ENCODE results near the gene MSTN. TPM values are rescaled to one million over a fixed set of nuclear protein-coding genes. Genes with fewer than 3 reads are reported as not detected.

Gene MSTN
- total RNA-seq (2014; rRNA removed; shearing (Covaris generic)), result 0.11 and 0.51 TPM in 2 replicates
- polyA plus RNA-seq (2016; fragmentation: Nextera tagmentation; extraction: Ambion mirVana), result 0.09 and 0.16 TPM in 2 replicates

- H3K79me2 ChIP-seq (ENCODE audit: insufficient read depth), result no peaks in the 10 kb centered on the region
- no peaks in the 10 kb centered on the region for H3K9me3 ChIP-seq (ENCODE audit: low read depth)
- no peaks in the 10 kb centered on the region for H3K9me2 ChIP-seq (ENCODE audit: insufficient read depth)
- no peaks in the 10 kb centered on the region for H3F3A ChIP-seq (ENCODE audit: insufficient read depth)
- peak within 1 kb of the TSS; percentile 76 for H3K4me2 ChIP-seq (ENCODE audit: unreplicated experiment)
- H3K27ac ChIP-seq, result no peak within 1 kb of the TSS
- H3K27me3 ChIP-seq (replicated peaks; ENCODE audit: insufficient read depth), result no peaks in the 10 kb centered on the region
- H3K36me3 ChIP-seq (ENCODE audit: low read depth), result no peaks in the 10 kb centered on the region
- in situ Hi-C loops (cut with MboI), result no loop called here
- 35 to 38% methylated on average over 2 of the region's 2 CpGs for WGBS, 2 experiments (ENCODE audit: low coverage in 1 of 2, low lambda C conversion rate in 2 of 2, missing lambda C conversion rate in 2 of 2)
- H3K9ac ChIP-seq, result peak within 1 kb of the TSS; percentile 11
- TF ChIP-seq EZH2phosphoT487 (IDR thresholded peaks at IDR 0.05; ENCODE audit: insufficient read depth, low read depth) (no peak), EZH2 (IDR thresholded peaks at IDR 0.05; ENCODE audit: insufficient read depth, poor library complexity, severe bottlenecking) (no peak)
- H4K20me1 ChIP-seq (ENCODE audit: insufficient read depth), result no peaks in the 10 kb centered on the region
- no peaks in the 10 kb centered on the region for H3K4me1 ChIP-seq (ENCODE audit: insufficient read depth)
- DNase-seq, result no peak
- H2AFZ ChIP-seq, result peak within 1 kb of the TSS; percentile 84
- H3K4me3 ChIP-seq, result peak within 1 kb of the TSS; percentile 50
These were observed at the start of gene MSTN for GRCh38 chr2:190062601-190063000. TSS of gene MSTN (minus strand) at chr2:190062729. CDS start at chr2:190062596, 133 bp downstream.

- no peaks in the 10 kb centered on the region for H4K20me1 ChIP-seq (ENCODE audit: insufficient read depth)
- in situ Hi-C loops (cut with MboI), result no loop called here
- H2AFZ ChIP-seq, result no peak overlapping the region; the same call in 1 of the 2 replicates
These were observed 48.6 kb upstream of the MSTN start for GRCh38 chr2:190111166-190111565.

DNA sequence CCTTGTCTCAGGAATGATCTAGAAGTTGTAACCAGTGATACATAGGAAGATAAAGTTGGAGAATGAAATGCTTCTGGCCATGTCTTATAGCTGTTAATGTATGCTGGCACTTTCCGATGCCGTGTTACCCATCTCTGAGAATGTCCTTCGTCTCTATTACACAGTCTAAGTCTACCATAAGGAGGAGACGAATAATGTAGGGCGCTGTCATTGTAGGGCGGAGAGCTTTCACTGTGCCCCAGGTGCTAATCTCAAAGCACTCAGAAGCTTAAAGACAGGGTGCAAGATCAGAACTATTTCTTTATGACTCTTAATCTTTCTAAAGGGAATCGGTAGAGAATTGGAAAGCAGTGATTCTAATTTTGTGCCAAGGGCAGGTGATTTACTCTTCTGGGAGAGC lies 48.2 kb upstream of the MSTN start:
- Histone ChIP-seq H3K27me3 (replicated peaks; ENCODE audit: insufficient read depth) (no peaks in the 10 kb centered on the region), H3K4me2 (ENCODE audit: unreplicated experiment) (no peak overlapping the region), H3K9ac (no peak overlapping the region), H3K4me3 (no peak overlapping the region), H3K27ac (no peak overlapping the region), H4K20me1 (ENCODE audit: insufficient read depth) (no peaks in the 10 kb centered on the region), H3K4me1 (ENCODE audit: insufficient read depth) (peaks cover 5% of the 10 kb centered on the region; the same call in 1 of the 2 replicates), H3K79me2 (ENCODE audit: insufficient read depth) (no peaks in the 10 kb centered on the region), H3K36me3 (ENCODE audit: low read depth) (no peaks in the 10 kb centered on the region), H3K9me3 (ENCODE audit: low read depth) (no peaks in the 10 kb centered on the region), H3F3A (ENCODE audit: insufficient read depth) (peaks cover 3% of the 10 kb centered on the region; the same call in 1 of the 2 replicates), H3K9me2 (ENCODE audit: insufficient read depth) (no peaks in the 10 kb centered on the region), H2AFZ (no peak overlapping the region)
- in situ Hi-C loops (cut with MboI), result no loop called here
- 86 to 90% methylated on average over 7 of the region's 7 CpGs for WGBS, 2 experiments (ENCODE audit: low coverage in 1 of 2, low lambda C conversion rate in 2 of 2, missing lambda C conversion rate in 2 of 2)
- TF ChIP-seq EZH2phosphoT487 (IDR thresholded peaks at IDR 0.05; ENCODE audit: insufficient read depth, low read depth), result no peak
- DNase-seq, result no peak

More at GRCh38 chr2:190111166-190111565, 48.6 kb upstream of the MSTN start:
- no peaks in the 10 kb centered on the region for H3K79me2 ChIP-seq (ENCODE audit: insufficient read depth)
- H3K9ac ChIP-seq, result no peak overlapping the region
- TF ChIP-seq EZH2 (IDR thresholded peaks at IDR 0.05; ENCODE audit: insufficient read depth, poor library complexity, severe bottlenecking), result no peak
- TF ChIP-seq EZH2phosphoT487 (IDR thresholded peaks at IDR 0.05; ENCODE audit: insufficient read depth, low read depth), result no peak
- DNase-seq, result no peak
- no peaks in the 10 kb centered on the region for H3K36me3 ChIP-seq (ENCODE audit: low read depth)
- peaks cover 5% of the 10 kb centered on the region; the same call in 1 of the 2 replicates for H3K4me1 ChIP-seq (ENCODE audit: insufficient read depth)
- H3K9me3 ChIP-seq (ENCODE audit: low read depth), result no peaks in the 10 kb centered on the region
- no peak overlapping the region for H3K4me3 ChIP-seq
- H3K27me3 ChIP-seq (replicated peaks; ENCODE audit: insufficient read depth), result no peaks in the 10 kb centered on the region
- no peak overlapping the region for H3K27ac ChIP-seq
- peaks cover 3% of the 10 kb centered on the region; the same call in 1 of the 2 replicates for H3F3A ChIP-seq (ENCODE audit: insufficient read depth)
- H3K9me2 ChIP-seq (ENCODE audit: insufficient read depth), result no peaks in the 10 kb centered on the region
- WGBS, 2 experiments (ENCODE audit: low coverage in 1 of 2, low lambda C conversion rate in 2 of 2, missing lambda C conversion rate in 2 of 2), result 0 to 7% methylated on average over 1 of the region's 1 CpG
- no peak overlapping the region for H3K4me2 ChIP-seq (ENCODE audit: unreplicated experiment)

DNA sequence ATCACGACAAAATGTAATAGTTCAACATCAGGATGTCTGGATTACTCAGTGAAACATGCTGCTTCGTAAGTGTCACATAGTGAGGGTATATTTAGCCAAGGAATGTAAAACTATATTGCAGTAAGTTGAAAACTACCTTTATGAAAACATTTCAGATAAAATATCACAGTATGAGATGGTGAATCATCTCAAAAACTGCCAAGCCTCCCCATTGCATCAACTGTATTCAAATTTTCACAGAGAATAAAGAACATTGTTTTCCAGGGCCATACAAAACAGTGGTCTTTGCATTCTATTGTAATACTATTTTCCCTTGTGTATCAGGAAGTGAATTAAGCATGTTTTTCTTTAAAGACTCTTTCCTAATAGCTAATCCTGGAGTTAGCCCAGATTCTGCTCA lies 47.6 kb upstream of the MSTN start:
- Histone ChIP-seq H3K36me3 (ENCODE audit: low read depth) (no peaks in the 10 kb centered on the region), H3K4me2 (ENCODE audit: unreplicated experiment) (no peak overlapping the region), H3K4me1 (ENCODE audit: insufficient read depth) (peaks cover 5% of the 10 kb centered on the region; the same call in 1 of the 2 replicates), H3K27me3 (replicated peaks; ENCODE audit: insufficient read depth) (no peaks in the 10 kb centered on the region), H3K9me2 (ENCODE audit: insufficient read depth) (no peaks in the 10 kb centered on the region), H2AFZ (0 out of 2 replicates have a peak overlapping the region, but pooled peaks have one; percentile 20), H3F3A (ENCODE audit: insufficient read depth) (peaks cover 3% of the 10 kb centered on the region; the same call in 1 of the 2 replicates), H3K79me2 (ENCODE audit: insufficient read depth) (no peaks in the 10 kb centered on the region), H3K4me3 (no peak overlapping the region), H3K27ac (no peak overlapping the region), H4K20me1 (ENCODE audit: insufficient read depth) (no peaks in the 10 kb centered on the region), H3K9ac (no peak overlapping the region), H3K9me3 (ENCODE audit: low read depth) (no peaks in the 10 kb centered on the region)
- WGBS, 2 experiments (ENCODE audit: low coverage in 1 of 2, low lambda C conversion rate in 2 of 2, missing lambda C conversion rate in 2 of 2), result 84 to 87% methylated on average over 2 of the region's 2 CpGs
- DNase-seq, result peak; percentile 36
- in situ Hi-C loops (cut with MboI), result no loop called here
- TF ChIP-seq EZH2phosphoT487 (IDR thresholded peaks at IDR 0.05; ENCODE audit: insufficient read depth, low read depth) (no peak), EZH2 (IDR thresholded peaks at IDR 0.05; ENCODE audit: insufficient read depth, poor library complexity, severe bottlenecking) (no peak)
